ENCODE data around the gene ANKS1B.

Gene ANKS1B

DNA sequence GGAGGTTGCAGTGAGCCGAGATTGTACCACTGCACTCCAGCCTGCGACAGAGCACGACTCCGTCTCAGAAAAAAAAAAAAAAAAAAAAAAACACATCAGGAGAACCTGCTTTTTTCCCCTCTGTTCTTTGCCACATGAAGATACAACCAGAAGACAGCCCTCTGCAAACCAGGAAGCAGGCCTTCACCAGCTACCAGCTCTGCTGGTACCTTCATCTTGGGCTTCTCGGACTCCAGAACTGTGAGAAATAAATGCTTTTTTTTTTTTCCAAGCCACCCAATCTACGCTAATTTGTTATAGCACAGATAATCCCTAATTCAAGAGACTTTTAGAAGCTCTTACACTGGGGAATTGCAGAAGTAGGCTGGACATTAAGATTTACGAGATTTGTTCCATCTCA, 216.0 kb downstream of the ANKS1B start:
- Histone ChIP-seq H3K36me3 (ENCODE audit: control insufficient read depth, insufficient read depth, low read length) (no peaks in the 10 kb centered on the region), H3K27ac (ENCODE audit: low read depth, low read length) (no peak overlapping the region), H3K4me1 (ENCODE audit: control insufficient read depth, insufficient read depth, low read length) (no peaks in the 10 kb centered on the region), H3K9ac (ENCODE audit: low read length) (no peak overlapping the region), H3K27me3 (ENCODE audit: control insufficient read depth, insufficient read depth, low read length) (no peaks in the 10 kb centered on the region), H3K4me3 (ENCODE audit: low read length) (no peak overlapping the region)

DNA sequence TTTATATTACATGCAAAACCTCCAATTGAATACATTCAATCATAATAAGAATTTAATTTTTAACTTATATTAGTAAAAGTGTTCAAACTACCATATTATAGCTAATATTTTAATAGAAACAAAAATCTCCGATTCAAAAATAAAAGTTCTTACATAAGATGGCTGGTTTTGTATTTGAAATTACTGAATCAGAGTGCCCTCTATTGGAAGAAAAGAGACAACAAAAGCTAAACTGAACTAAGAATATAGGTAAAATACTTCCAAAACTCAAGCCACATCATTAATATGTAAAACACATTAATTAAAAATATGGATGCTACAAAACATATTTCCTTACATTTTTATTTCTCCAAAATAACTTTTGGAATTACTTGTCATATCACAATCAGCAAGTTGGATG, 216.9 kb downstream of the ANKS1B start:
- Histone ChIP-seq H3K4me3 (ENCODE audit: low read length) (no peak overlapping the region), H3K27ac (ENCODE audit: low read depth, low read length) (no peak overlapping the region), H3K36me3 (ENCODE audit: control insufficient read depth, insufficient read depth, low read length) (no peaks in the 10 kb centered on the region), H3K27me3 (ENCODE audit: control insufficient read depth, insufficient read depth, low read length) (no peaks in the 10 kb centered on the region), H3K9ac (ENCODE audit: low read length) (no peak overlapping the region), H3K4me1 (ENCODE audit: control insufficient read depth, insufficient read depth, low read length) (no peaks in the 10 kb centered on the region)

DNA sequence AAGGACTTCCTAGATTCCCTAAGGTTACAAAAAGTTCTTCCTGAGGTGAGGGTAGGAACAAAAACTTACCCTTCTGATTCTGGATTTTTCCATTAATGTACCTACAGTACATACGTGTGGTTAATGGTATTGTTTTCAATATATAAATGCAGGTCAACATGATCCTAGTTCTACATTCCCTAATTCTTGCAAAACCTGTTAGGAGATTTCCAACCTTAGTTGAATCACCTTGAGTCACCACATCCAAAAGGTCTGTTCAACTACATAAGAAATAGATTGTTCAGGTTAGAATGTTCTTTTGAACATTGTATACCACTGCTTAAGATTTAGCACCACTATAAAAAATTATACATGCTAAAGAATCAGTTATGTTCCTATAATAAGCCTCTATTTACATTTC, 218.3 kb downstream of the ANKS1B start:
- H3K9ac ChIP-seq (ENCODE audit: low read length): no peak overlapping the region
- H3K36me3 ChIP-seq (ENCODE audit: control insufficient read depth, insufficient read depth, low read length): no peaks in the 10 kb centered on the region
- no peaks in the 10 kb centered on the region for H3K4me1 ChIP-seq (ENCODE audit: control insufficient read depth, insufficient read depth, low read length)
- H3K27me3 ChIP-seq (ENCODE audit: control insufficient read depth, insufficient read depth, low read length): no peaks in the 10 kb centered on the region
- H3K4me3 ChIP-seq (ENCODE audit: low read length): no peak overlapping the region
- no peak overlapping the region for H3K27ac ChIP-seq (ENCODE audit: low read depth, low read length)

DNA sequence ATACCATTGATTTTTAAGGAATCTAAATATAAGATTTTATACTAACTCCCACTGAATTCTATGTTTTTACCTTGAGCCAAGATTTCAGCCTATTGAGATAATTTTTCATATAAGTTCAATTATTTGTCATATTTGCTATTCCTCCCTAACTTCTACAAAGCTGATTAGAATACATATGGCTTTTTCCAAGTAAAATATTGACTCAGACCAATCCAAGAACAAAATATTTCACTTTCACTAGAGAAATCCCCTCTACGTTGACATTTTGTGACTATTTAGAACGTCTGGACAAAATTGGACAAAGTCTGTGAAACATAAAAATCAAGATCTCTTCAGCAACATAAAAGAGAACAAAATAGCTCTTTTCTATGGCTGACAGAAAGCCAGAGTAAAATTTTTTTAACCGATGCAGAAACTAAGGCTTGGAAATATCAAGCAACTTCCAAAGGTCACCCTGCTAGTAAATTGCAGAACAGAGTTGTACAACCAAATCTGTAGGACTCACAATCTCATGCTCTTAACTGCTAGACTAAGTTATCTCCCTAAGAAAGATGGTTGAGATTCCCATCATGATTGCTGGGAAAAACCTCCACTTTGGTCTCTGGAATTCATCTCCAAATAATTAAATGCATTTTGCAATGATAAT, 219.1 kb downstream of the ANKS1B start:
- H3K36me3 ChIP-seq (ENCODE audit: control insufficient read depth, insufficient read depth, low read length): no peaks in the 10 kb centered on the region
- no peak overlapping the region for H3K4me3 ChIP-seq (ENCODE audit: low read length)
- H3K27ac ChIP-seq (ENCODE audit: low read depth, low read length): no peak overlapping the region
- H3K9ac ChIP-seq (ENCODE audit: low read length): no peak overlapping the region
- no peaks in the 10 kb centered on the region for H3K27me3 ChIP-seq (ENCODE audit: control insufficient read depth, insufficient read depth, low read length)
- H3K4me1 ChIP-seq (ENCODE audit: control insufficient read depth, insufficient read depth, low read length): no peaks in the 10 kb centered on the region

DNA sequence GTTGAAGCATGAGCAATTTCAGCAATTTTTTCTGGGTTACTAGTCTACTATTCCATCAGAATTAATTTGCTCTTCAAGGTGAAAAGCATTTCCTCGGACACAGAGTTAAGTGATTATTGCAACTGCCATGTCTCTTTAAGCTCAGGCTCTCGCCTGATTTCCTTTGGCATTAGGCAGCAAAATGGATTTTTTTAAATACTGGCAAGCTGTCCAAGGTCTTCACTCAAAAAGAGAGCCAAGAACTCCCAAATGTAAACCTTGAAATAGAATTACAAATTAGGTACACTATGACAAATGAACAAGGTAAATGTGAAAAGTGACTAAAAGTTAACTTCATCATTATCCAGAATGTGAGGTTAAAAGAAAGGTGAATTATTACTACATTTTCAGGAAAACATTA, 225.3 kb downstream of the ANKS1B start:
- H3K27me3 ChIP-seq (ENCODE audit: control insufficient read depth, insufficient read depth, low read length): no peaks in the 10 kb centered on the region
- no peaks in the 10 kb centered on the region for H3K36me3 ChIP-seq (ENCODE audit: control insufficient read depth, insufficient read depth, low read length)
- H3K9ac ChIP-seq (ENCODE audit: low read length): no peak overlapping the region
- no peak overlapping the region for H3K4me3 ChIP-seq (ENCODE audit: low read length)
- no peaks in the 10 kb centered on the region for H3K4me1 ChIP-seq (ENCODE audit: control insufficient read depth, insufficient read depth, low read length)
- no peak overlapping the region for H3K27ac ChIP-seq (ENCODE audit: low read depth, low read length)

DNA sequence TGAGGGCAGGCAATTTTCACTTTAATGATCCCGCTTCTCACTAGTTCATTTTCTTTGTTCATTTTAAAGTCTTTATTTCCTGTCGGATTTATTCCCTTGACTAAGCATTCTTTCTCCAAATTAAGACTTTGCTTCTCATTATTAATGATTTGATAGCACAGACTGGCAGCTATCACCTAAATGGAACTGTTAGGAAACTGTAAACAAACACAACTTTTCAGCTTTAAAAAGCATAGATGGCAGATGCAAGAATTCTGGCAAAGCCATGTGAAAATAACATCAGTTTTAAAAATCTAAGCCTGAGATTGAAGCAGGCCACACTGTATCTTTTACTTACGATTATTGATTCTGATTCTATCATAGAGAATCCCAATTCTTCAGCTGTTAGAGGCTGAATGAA, 225.7 kb downstream of the ANKS1B start:
- H3K9ac ChIP-seq (ENCODE audit: low read length): no peak overlapping the region
- no peaks in the 10 kb centered on the region for H3K27me3 ChIP-seq (ENCODE audit: control insufficient read depth, insufficient read depth, low read length)
- H3K27ac ChIP-seq (ENCODE audit: low read depth, low read length): no peak overlapping the region
- H3K4me3 ChIP-seq (ENCODE audit: low read length): no peak overlapping the region
- no peaks in the 10 kb centered on the region for H3K36me3 ChIP-seq (ENCODE audit: control insufficient read depth, insufficient read depth, low read length)
- H3K4me1 ChIP-seq (ENCODE audit: control insufficient read depth, insufficient read depth, low read length): no peaks in the 10 kb centered on the region

DNA sequence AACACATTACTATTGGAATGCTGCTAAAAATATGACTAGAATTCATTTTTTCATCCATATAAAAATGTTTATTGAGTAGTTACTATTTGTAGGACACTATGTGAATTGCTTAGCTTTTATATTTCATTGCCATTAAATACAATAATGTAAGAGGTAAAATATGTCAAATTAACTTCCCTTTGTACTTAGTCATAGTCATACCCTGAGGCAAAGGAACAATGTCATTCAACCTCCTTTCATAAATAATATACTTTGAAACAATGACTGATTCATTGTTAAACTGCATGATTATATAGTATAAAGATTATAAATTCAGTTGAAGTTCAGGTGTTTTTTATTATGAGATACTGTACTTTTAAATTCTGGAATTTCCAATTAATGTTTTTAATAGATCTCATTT, 232.0 kb downstream of the ANKS1B start:
- Histone ChIP-seq H3K4me1 (ENCODE audit: control insufficient read depth, insufficient read depth, low read length) (no peaks in the 10 kb centered on the region), H3K27ac (ENCODE audit: low read depth, low read length) (no peak overlapping the region), H3K4me3 (ENCODE audit: low read length) (no peak overlapping the region), H3K9ac (ENCODE audit: low read length) (no peak overlapping the region), H3K27me3 (ENCODE audit: control insufficient read depth, insufficient read depth, low read length) (no peaks in the 10 kb centered on the region), H3K36me3 (ENCODE audit: control insufficient read depth, insufficient read depth, low read length) (no peaks in the 10 kb centered on the region)

DNA sequence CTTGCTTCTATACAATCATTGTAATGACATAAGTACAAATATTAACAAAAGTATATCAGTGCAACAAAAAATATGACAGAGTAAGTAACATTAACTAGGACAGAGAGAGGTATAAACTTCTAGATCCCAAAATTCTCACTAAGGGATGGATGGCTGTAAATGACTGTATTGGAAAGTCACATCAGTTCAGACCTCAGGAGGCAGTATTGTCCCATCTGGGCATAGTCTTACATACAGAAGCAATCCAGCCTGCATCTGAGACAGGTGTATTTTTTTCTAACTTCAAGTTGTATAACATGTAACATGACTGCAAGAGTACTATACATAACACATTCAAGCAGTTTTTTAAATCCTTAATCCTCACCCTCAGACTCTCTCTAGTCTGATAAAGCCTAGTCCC, 238.2 kb downstream of the ANKS1B start:
- no peaks in the 10 kb centered on the region for H3K36me3 ChIP-seq (ENCODE audit: control insufficient read depth, insufficient read depth, low read length)
- H3K9ac ChIP-seq (ENCODE audit: low read length): no peak overlapping the region
- no peak overlapping the region for H3K27ac ChIP-seq (ENCODE audit: low read depth, low read length)
- H3K4me1 ChIP-seq (ENCODE audit: control insufficient read depth, insufficient read depth, low read length): no peaks in the 10 kb centered on the region
- H3K27me3 ChIP-seq (ENCODE audit: control insufficient read depth, insufficient read depth, low read length): no peaks in the 10 kb centered on the region
- no peak overlapping the region for H3K4me3 ChIP-seq (ENCODE audit: low read length)

DNA sequence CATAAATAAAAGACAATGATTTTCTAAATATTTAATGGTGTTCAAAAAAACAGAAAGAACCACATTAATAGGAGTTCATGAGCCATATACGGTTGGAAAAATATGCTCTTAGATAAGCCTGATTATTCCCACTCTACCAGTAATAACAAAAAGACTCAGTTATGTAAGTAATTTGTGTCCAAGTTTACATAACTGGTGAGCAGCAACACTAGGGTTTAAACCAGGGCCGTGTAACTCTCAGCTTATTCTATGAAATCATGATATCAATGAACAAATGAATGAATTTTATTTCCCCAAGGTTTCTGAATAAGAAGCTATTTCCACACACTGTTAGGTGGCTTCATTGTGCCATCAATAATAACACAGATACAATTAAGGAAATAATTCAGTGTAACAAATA, 238.8 kb downstream of the ANKS1B start:
- Histone ChIP-seq H3K27me3 (ENCODE audit: control insufficient read depth, insufficient read depth, low read length) (no peaks in the 10 kb centered on the region), H3K27ac (ENCODE audit: low read depth, low read length) (no peak overlapping the region), H3K4me1 (ENCODE audit: control insufficient read depth, insufficient read depth, low read length) (no peaks in the 10 kb centered on the region), H3K4me3 (ENCODE audit: low read length) (no peak overlapping the region), H3K36me3 (ENCODE audit: control insufficient read depth, insufficient read depth, low read length) (no peaks in the 10 kb centered on the region), H3K9ac (ENCODE audit: low read length) (no peak overlapping the region)

DNA sequence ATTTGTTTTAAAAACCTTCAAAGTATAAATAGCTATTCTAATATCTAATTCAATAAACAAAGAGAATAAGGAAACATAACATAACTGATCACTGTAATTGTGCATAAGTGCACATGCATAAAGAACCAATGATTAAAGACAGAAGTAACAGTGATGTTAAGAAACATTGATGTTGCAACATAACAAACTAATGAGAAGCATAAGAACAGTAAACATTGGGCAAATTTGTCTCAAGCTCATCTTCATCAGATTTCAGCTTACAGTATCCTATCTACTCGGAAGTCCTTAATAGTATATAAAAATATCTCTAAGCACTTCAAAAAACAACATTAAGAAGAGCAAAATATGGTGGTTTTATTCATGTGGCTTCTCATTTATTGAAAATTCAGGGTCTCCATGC, 239.6 kb downstream of the ANKS1B start:
- Histone ChIP-seq H3K36me3 (ENCODE audit: control insufficient read depth, insufficient read depth, low read length) (no peaks in the 10 kb centered on the region), H3K27ac (ENCODE audit: low read depth, low read length) (no peak overlapping the region), H3K9ac (ENCODE audit: low read length) (no peak overlapping the region), H3K27me3 (ENCODE audit: control insufficient read depth, insufficient read depth, low read length) (no peaks in the 10 kb centered on the region), H3K4me1 (ENCODE audit: control insufficient read depth, insufficient read depth, low read length) (no peaks in the 10 kb centered on the region), H3K4me3 (ENCODE audit: low read length) (no peak overlapping the region)

DNA sequence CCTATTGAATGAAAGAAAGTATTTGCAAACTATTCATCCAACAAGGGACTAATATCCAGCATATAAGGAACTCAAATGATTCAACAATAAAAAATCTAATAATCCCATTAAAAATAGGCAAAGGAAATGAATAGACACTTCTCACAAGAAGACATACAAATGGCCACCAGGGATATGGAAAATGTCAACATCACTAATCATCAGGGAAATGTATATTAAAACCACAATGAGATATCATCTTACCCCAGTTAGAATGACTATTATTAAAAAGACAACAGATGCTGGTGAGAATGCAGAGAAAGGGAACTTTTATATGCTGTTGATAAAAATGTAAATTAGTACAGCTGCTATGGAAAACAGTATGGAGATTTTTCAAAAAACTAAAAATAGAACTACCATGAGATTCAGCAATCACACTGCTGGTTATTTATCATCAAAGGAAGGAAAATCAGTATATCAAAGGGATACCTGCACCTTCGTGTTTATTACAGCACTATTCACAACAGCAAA, 247.9 kb downstream of the ANKS1B start:
- no peaks in the 10 kb centered on the region for H3K4me1 ChIP-seq (ENCODE audit: control insufficient read depth, insufficient read depth, low read length)
- H3K36me3 ChIP-seq (ENCODE audit: control insufficient read depth, insufficient read depth, low read length): no peaks in the 10 kb centered on the region
- no peak overlapping the region for H3K4me3 ChIP-seq (ENCODE audit: low read length)
- H3K27me3 ChIP-seq (ENCODE audit: control insufficient read depth, insufficient read depth, low read length): no peaks in the 10 kb centered on the region
- H3K27ac ChIP-seq (ENCODE audit: low read depth, low read length): no peak overlapping the region
- H3K9ac ChIP-seq (ENCODE audit: low read length): no peak overlapping the region

DNA sequence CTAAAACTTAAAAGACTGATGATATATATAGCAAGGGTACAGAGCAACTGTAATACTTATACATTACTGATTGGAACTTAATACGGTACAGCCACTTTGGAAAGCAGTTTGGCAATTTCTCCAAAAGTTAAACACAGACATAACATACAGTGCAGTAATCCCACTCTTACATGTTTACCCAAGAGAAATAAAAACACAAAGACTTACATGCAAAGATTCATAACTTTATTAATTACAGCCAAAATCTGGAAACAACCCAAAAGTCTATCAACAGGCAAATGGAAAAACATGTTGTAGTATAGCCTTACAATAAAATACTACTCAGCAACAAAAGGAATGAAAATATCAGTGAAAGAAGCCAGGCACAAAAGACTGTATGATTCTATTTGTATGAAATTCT, 252.6 kb downstream of the ANKS1B start:
- Histone ChIP-seq H3K36me3 (ENCODE audit: control insufficient read depth, insufficient read depth, low read length) (no peaks in the 10 kb centered on the region), H3K9ac (ENCODE audit: low read length) (no peak overlapping the region), H3K4me1 (ENCODE audit: control insufficient read depth, insufficient read depth, low read length) (no peaks in the 10 kb centered on the region), H3K27ac (ENCODE audit: low read depth, low read length) (no peak overlapping the region), H3K4me3 (ENCODE audit: low read length) (no peak overlapping the region), H3K27me3 (ENCODE audit: control insufficient read depth, insufficient read depth, low read length) (no peaks in the 10 kb centered on the region)

DNA sequence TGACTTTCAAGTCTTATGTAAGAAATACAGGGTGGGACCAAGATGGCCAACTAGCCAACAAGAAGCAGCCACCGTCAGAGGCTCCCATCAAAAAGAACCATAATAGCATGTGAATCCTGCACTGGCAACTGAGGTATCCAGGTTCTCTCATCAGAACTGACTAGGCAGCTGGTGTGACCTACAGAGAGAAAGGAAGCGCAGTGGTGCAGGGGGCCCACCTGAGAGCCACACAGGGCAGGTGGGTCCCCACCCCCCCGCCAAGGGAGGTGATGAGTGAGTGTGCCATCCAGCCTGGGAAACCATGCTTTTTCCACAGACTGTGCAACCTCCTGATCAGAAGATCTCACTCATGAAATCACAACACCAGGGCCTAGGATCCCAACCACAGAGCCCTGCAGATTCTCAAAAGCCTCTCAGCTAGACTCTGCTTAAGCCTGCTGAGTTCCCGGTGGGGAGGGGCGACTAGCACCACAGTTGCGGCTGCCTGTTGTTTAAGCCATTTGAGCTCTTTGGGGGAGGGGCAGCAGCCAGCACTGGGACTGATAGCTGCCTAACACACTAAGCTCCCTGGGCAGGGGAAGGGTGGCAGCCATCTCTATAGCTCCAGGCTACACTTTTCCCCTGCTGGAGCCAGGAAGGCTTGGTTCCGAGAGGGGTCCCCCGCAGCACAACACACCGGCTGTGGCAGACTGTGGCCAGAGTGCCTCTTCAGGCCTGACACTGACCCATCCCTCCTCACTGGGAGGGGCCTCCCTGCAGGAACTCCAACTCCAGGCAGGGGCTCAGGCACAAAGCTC, 261.8 kb downstream of the ANKS1B start:
- H3K4me1 ChIP-seq (ENCODE audit: control insufficient read depth, insufficient read depth, low read length): no peaks in the 10 kb centered on the region
- no peak overlapping the region for H3K27ac ChIP-seq (ENCODE audit: low read depth, low read length)
- no peak overlapping the region for H3K9ac ChIP-seq (ENCODE audit: low read length)
- H3K36me3 ChIP-seq (ENCODE audit: control insufficient read depth, insufficient read depth, low read length): no peaks in the 10 kb centered on the region
- no peak overlapping the region for H3K4me3 ChIP-seq (ENCODE audit: low read length)
- H3K27me3 ChIP-seq (ENCODE audit: control insufficient read depth, insufficient read depth, low read length): no peaks in the 10 kb centered on the region

Data from rectal smooth muscle tissue (tissue), 1 donor.